HEK293 (cell line): ENCODE data around the gene PINLYP.

Experiments
- HOXA7 ChIP-seq: sonication (generic); formaldehyde crosslinking; IDR thresholded peaks from 2 replicates; pipeline ENCODE4 v1.8.1; 2022; ENCODE audit warnings: missing genetic modification reagents, borderline replicate concordance
- MZF1 ChIP-seq: fragments of 450-650 bp; formaldehyde crosslinking; IDR thresholded peaks from 2 replicates; pipeline ENCODE4 v1.5.1; 2017; ENCODE audit warnings: missing biosample characterization, missing genetic modification characterization, borderline replicate concordance
- YY1 ChIP-seq: fragments of 450-650 bp; formaldehyde crosslinking; IDR thresholded peaks from 2 replicates; pipeline ENCODE4 v1.5.1; 2018; ENCODE audit warnings: missing biosample characterization, missing genetic modification characterization
- ZBTB7A ChIP-seq: fragments of 450-650 bp; formaldehyde crosslinking; IDR thresholded peaks from 2 replicates; pipeline ENCODE4 v1.5.1; 2016; ENCODE audit warnings: low read depth, missing biosample characterization, missing genetic modification characterization
- ZNF660 ChIP-seq: fragments of 450-650 bp; IDR thresholded peaks from 2 replicates; pipeline ENCODE4 v1.5.1; 2018; ENCODE audit warnings: missing biosample characterization, mild to moderate bottlenecking, missing genetic modification characterization
- ZNF701 ChIP-seq: fragments of 450-650 bp; formaldehyde crosslinking; IDR thresholded peaks from 2 replicates; pipeline ENCODE4 v1.5.1; 2016; ENCODE audit warnings: missing biosample characterization, missing genetic modification characterization
- TF ChIP-seq, protein P1 (sequence below): fragments of 450-650 bp; formaldehyde crosslinking; IDR thresholded peaks from 2 replicates; pipeline ENCODE4 v1.5.1; 2017; ENCODE audit warnings: missing biosample characterization, mild to moderate bottlenecking, missing genetic modification characterization, moderate library complexity
- TF ChIP-seq, protein P2 (sequence below): fragments of 450-650 bp; formaldehyde crosslinking; IDR thresholded peaks from 2 replicates; pipeline ENCODE4 v1.5.1; 2016; ENCODE audit warnings: missing biosample characterization, missing genetic modification characterization
- TF ChIP-seq, protein P3 (sequence below): fragments of 450-650 bp; formaldehyde crosslinking; IDR thresholded peaks from 2 replicates; pipeline ENCODE4 v1.5.1; 2016; ENCODE audit warnings: missing biosample characterization, missing genetic modification characterization
- TF ChIP-seq, protein P4 (sequence below): fragments of 450-650 bp; formaldehyde crosslinking; conservative IDR thresholded peaks from 2 replicates; pipeline ENCODE4 v1.5.1; 2016; ENCODE audit warnings: low read depth, missing biosample characterization, missing genetic modification characterization
- TF ChIP-seq, protein P5 (sequence below): fragments of 450-650 bp; formaldehyde crosslinking; IDR thresholded peaks from 2 replicates; pipeline ENCODE4 v1.5.1; 2016; ENCODE audit warnings: missing biosample characterization, missing genetic modification characterization
- TF ChIP-seq, protein P6 (sequence below): fragments of 450-650 bp; formaldehyde crosslinking; IDR thresholded peaks from 2 replicates; pipeline ENCODE4 v1.5.1; 2016; ENCODE audit warnings: missing biosample characterization, missing genetic modification characterization
- TF ChIP-seq, protein P7 (sequence below): fragments of 450-650 bp; formaldehyde crosslinking; IDR thresholded peaks from 2 replicates; pipeline ENCODE4 v1.5.1; 2016; ENCODE audit warnings: missing biosample characterization, missing genetic modification characterization

DNA sequence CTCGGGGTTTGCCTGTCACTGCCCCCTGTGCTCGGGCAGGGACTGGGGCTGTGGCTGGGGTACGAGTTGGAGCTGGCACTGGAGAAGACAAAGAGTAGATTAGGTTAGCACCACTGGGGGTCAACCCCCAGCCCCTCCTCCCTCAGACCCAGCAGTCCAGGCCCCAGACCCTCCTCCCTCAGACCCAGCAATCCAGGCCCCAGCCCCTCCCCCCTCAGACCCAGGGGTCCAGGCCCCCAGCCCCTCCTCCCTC lies 23.5 kb upstream of the PINLYP start:
- TF ChIP-seq, protein P1, sequence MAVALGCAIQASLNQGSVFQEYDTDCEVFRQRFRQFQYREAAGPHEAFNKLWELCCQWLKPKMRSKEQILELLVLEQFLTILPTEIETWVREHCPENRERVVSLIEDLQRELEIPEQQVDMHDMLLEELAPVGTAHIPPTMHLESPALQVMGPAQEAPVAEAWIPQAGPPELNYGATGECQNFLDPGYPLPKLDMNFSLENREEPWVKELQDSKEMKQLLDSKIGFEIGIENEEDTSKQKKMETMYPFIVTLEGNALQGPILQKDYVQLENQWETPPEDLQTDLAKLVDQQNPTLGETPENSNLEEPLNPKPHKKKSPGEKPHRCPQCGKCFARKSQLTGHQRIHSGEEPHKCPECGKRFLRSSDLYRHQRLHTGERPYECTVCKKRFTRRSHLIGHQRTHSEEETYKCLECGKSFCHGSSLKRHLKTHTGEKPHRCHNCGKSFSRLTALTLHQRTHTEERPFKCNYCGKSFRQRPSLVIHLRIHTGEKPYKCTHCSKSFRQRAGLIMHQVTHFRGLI (tag by site-specific recombination), result no peak
- no peak for TF ChIP-seq ZBTB7A (tag by site-specific recombination)
- no peak for TF ChIP-seq ZNF660
- TF ChIP-seq HOXA7 (CRISPR knock-in tag), result no peak
- TF ChIP-seq, protein P2, sequence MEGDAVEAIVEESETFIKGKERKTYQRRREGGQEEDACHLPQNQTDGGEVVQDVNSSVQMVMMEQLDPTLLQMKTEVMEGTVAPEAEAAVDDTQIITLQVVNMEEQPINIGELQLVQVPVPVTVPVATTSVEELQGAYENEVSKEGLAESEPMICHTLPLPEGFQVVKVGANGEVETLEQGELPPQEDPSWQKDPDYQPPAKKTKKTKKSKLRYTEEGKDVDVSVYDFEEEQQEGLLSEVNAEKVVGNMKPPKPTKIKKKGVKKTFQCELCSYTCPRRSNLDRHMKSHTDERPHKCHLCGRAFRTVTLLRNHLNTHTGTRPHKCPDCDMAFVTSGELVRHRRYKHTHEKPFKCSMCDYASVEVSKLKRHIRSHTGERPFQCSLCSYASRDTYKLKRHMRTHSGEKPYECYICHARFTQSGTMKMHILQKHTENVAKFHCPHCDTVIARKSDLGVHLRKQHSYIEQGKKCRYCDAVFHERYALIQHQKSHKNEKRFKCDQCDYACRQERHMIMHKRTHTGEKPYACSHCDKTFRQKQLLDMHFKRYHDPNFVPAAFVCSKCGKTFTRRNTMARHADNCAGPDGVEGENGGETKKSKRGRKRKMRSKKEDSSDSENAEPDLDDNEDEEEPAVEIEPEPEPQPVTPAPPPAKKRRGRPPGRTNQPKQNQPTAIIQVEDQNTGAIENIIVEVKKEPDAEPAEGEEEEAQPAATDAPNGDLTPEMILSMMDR (tag by site-specific recombination), result no peak
- TF ChIP-seq, protein P3, sequence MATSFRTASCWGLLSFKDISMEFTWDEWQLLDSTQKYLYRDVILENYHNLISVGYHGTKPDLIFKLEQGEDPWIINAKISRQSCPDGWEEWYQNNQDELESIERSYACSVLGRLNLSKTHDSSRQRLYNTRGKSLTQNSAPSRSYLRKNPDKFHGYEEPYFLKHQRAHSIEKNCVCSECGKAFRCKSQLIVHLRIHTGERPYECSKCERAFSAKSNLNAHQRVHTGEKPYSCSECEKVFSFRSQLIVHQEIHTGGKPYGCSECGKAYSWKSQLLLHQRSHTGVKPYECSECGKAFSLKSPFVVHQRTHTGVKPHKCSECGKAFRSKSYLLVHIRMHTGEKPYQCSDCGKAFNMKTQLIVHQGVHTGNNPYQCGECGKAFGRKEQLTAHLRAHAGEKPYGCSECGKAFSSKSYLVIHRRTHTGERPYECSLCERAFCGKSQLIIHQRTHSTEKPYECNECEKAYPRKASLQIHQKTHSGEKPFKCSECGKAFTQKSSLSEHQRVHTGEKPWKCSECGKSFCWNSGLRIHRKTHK (tag by site-specific recombination), result no peak
- no peak for TF ChIP-seq MZF1 (tag by site-specific recombination)
- TF ChIP-seq, protein P4, sequence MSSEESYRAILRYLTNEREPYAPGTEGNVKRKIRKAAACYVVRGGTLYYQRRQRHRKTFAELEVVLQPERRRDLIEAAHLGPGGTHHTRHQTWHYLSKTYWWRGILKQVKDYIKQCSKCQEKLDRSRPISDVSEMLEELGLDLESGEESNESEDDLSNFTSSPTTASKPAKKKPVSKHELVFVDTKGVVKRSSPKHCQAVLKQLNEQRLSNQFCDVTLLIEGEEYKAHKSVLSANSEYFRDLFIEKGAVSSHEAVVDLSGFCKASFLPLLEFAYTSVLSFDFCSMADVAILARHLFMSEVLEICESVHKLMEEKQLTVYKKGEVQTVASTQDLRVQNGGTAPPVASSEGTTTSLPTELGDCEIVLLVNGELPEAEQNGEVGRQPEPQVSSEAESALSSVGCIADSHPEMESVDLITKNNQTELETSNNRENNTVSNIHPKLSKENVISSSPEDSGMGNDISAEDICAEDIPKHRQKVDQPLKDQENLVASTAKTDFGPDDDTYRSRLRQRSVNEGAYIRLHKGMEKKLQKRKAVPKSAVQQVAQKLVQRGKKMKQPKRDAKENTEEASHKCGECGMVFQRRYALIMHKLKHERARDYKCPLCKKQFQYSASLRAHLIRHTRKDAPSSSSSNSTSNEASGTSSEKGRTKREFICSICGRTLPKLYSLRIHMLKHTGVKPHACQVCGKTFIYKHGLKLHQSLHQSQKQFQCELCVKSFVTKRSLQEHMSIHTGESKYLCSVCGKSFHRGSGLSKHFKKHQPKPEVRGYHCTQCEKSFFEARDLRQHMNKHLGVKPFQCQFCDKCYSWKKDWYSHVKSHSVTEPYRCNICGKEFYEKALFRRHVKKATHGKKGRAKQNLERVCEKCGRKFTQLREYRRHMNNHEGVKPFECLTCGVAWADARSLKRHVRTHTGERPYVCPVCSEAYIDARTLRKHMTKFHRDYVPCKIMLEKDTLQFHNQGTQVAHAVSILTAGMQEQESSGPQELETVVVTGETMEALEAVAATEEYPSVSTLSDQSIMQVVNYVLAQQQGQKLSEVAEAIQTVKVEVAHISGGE (tag by site-specific recombination), result no peak
- TF ChIP-seq, protein P5, sequence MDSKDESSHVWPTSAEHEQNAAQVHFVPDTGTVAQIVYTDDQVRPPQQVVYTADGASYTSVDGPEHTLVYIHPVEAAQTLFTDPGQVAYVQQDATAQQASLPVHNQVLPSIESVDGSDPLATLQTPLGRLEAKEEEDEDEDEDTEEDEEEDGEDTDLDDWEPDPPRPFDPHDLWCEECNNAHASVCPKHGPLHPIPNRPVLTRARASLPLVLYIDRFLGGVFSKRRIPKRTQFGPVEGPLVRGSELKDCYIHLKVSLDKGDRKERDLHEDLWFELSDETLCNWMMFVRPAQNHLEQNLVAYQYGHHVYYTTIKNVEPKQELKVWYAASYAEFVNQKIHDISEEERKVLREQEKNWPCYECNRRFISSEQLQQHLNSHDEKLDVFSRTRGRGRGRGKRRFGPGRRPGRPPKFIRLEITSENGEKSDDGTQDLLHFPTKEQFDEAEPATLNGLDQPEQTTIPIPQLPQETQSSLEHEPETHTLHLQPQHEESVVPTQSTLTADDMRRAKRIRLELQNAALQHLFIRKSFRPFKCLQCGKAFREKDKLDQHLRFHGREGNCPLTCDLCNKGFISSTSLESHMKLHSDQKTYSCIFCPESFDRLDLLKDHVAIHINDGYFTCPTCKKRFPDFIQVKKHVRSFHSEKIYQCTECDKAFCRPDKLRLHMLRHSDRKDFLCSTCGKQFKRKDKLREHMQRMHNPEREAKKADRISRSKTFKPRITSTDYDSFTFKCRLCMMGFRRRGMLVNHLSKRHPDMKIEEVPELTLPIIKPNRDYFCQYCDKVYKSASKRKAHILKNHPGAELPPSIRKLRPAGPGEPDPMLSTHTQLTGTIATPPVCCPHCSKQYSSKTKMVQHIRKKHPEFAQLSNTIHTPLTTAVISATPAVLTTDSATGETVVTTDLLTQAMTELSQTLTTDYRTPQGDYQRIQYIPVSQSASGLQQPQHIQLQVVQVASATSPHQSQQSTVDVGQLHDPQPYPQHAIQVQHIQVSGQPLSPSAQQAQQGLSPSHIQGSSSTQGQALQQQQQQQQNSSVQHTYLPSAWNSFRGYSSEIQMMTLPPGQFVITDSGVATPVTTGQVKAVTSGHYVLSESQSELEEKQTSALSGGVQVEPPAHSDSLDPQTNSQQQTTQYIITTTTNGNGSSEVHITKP (tag by site-specific recombination), result no peak
- TF ChIP-seq, protein P6, sequence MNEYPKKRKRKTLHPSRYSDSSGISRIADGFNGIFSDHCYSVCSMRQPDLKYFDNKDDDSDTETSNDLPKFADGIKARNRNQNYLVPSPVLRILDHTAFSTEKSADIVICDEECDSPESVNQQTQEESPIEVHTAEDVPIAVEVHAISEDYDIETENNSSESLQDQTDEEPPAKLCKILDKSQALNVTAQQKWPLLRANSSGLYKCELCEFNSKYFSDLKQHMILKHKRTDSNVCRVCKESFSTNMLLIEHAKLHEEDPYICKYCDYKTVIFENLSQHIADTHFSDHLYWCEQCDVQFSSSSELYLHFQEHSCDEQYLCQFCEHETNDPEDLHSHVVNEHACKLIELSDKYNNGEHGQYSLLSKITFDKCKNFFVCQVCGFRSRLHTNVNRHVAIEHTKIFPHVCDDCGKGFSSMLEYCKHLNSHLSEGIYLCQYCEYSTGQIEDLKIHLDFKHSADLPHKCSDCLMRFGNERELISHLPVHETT, result no peak
- TF ChIP-seq, protein P7, sequence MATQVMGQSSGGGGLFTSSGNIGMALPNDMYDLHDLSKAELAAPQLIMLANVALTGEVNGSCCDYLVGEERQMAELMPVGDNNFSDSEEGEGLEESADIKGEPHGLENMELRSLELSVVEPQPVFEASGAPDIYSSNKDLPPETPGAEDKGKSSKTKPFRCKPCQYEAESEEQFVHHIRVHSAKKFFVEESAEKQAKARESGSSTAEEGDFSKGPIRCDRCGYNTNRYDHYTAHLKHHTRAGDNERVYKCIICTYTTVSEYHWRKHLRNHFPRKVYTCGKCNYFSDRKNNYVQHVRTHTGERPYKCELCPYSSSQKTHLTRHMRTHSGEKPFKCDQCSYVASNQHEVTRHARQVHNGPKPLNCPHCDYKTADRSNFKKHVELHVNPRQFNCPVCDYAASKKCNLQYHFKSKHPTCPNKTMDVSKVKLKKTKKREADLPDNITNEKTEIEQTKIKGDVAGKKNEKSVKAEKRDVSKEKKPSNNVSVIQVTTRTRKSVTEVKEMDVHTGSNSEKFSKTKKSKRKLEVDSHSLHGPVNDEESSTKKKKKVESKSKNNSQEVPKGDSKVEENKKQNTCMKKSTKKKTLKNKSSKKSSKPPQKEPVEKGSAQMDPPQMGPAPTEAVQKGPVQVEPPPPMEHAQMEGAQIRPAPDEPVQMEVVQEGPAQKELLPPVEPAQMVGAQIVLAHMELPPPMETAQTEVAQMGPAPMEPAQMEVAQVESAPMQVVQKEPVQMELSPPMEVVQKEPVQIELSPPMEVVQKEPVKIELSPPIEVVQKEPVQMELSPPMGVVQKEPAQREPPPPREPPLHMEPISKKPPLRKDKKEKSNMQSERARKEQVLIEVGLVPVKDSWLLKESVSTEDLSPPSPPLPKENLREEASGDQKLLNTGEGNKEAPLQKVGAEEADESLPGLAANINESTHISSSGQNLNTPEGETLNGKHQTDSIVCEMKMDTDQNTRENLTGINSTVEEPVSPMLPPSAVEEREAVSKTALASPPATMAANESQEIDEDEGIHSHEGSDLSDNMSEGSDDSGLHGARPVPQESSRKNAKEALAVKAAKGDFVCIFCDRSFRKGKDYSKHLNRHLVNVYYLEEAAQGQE (tag by site-specific recombination), result no peak
- no peak for TF ChIP-seq YY1 (tag by site-specific recombination)
- no peak for TF ChIP-seq ZNF701 (tag by site-specific recombination)
